GM18868 (cell line): ENCODE results near the gene SAPCD1.
A peak's percentile ranks its signal among the peaks of the same experiment; 100 is the strongest.

Experiments
- ATAC-seq: cut with Tn5 transposase; IDR thresholded peaks from one replicate; pipeline ENCODE4 v1.9.1; 2021; ENCODE audit warnings: mild to moderate bottlenecking, moderate library complexity; ENCODE audit not compliant: unreplicated experiment

The SAPCD1 gene

DNA sequence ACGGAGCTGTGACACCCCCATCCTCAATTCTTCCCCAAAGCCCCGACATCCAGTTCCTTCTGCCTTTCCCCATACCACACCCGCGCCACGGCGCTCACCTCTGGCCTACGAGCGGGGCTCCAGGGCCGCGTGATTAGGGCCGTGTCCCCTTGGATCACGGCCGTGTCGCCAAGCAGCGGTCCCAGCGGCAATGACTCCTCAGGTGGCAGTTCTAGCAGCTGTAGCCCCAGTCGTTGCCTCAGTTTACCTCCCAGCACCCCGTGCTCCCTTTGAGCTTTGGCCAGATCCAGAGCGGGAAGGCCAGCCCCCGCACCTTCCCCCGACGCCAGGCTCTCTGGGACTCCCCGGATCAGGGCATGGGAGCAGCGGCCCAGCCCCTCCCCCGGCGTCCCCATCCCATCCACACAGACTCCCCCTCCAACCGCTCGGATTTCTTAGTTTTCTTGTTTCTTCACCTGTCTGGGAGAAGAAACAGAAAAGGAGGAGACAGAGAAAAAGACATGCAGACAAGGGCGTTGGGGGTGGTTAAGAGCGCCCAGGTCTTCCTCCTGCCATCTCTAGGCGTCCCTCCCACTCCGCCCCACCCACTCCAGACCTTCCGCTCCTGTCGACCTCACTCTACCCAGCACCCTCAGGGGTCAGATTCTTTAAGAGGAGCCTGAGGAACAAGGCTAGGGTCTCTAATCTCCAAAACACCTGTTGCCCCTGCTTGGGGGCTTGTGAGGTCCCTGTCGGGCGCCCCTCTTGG is 33.5 kb upstream of the SAPCD1 start, which contains the start of gene DDAH2:
TSS of gene DDAH2 (minus strand) at position 533 of the 748 bp plus-strand sequence. CDS start at position 395, 138 bp downstream.
- no peak for ATAC-seq

DNA sequence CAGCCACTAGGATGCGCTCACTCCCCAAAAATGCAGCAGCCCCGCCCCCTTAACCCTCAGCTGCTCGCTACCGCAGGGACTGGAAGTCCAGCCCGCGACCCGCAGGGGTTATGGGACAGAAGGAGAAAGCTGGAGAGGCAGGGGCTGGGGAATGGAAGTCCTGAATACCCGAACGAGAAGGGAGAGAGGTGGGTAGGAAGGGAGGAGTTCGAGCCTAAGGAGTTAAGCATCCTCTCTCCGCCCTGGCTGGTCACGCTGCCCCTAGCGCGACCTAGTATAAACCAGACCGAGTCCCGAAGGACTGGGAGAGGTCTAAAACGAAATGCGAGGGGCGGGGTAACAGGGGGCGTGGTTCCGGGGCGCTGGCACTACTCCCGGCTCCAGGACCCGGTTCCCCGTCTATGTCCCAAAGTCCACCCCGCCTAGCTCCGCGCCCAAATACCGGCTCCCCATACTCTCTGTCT is 32.9 kb upstream of the SAPCD1 start:
- no peak for ATAC-seq

GRCh38 chr6:31729979-31730630 is 32.4 kb upstream of the SAPCD1 start:
- ATAC-seq: no peak

DNA sequence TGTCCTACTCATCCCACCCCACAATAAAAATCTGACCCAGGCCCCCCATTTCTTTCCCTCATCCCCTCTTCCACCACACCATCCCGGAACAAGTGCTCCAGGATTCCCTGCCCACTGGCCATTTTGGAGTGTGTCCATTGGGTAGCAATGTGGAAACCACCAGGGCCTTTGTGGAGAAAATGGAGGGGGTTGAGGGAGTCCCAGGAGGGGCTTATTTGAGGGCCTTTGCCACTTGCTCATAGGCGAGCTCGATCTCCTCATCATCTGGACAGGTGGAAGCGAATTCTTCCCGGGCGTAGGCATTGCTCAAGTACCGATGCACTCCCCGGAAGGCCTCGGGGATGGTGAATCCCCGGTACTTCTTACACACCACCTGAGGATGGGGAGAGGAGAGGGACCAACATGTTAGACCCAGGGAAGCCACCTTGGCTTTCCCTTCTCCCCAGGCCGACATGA is 31.8 kb upstream of the SAPCD1 start:
- no peak for ATAC-seq

DNA sequence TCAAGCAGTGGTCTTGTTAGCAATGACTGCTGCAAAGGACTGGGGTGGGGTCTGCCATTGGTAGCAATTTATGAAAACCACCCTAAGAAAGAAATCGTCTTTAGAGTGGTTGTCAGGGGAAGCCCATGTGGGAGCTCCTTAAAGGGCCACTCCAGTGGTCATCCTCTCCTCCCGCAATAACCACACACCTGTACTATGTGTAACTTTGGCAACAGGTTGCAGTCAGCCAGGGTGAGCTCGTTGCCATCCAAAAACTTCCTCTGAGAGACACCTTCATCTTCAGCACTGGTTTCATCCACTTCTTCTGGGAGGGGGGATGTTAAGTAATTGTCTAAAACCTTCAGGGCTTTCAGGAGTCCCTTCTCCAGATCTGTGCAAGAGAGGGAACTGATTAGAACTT is 30.4 kb upstream of the SAPCD1 start:
- ATAC-seq: no peak

DNA sequence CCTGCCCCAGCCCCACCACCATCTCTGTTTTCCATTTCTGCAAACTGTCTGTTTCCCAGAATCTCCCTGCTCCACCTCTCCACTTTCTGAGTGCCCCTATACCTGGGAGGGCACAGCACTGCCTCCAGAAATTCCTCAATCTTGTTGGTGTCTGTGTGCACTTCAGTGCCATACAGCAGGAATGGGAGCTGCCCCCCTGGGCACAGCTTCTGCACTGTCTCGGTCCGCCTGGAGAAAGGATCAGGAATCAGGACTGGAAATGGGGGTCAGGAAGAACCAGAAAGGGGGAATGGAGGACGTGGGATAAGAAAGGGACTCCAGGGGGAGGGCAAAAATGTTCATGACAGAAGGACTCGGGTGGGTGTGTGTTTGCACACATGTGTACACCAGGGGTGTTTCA is 28.7 kb upstream of the SAPCD1 start:
- ATAC-seq: no peak

DNA sequence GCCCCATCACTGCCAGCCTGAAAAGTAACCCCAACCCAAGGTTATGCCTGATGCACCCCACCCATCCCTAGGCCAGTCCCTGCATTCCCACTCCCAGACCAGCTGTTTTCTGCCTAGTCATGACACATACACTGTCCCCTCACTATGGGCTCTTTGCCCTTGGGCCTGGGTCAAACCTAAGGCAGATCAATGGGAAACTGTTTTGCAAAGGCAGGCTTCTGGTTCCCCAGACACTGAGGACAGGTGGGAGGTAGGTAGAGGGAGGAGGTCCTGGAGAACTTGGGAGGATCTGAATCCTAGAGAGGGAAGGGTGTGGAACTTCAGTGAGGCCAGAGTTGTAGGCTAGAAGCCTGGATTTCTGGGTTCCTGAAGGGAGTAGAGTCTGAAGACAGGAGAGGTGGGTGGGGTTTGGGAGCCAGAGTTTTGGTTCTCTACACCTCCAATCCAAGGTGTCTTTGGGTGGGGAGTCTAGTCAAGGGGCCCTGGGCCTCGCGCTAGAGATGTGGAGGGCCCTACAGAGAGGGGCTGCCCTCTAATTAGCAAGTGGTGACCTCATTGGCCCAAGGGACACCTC is 28.1 kb upstream of the SAPCD1 start:
- ATAC-seq: no peak

- ATAC-seq: peak; percentile 32
Observed at GRCh38 chr6:31734821-31735406, 27.5 kb upstream of the SAPCD1 start.

- ATAC-seq: peak; percentile 28
Observed at GRCh38 chr6:31736021-31736767, 26.3 kb upstream of the SAPCD1 start, which contains the start of gene CLIC1. TSS of gene CLIC1 (minus strand) at chr6:31736530. CDS start at chr6:31736300, 230 bp downstream.

DNA sequence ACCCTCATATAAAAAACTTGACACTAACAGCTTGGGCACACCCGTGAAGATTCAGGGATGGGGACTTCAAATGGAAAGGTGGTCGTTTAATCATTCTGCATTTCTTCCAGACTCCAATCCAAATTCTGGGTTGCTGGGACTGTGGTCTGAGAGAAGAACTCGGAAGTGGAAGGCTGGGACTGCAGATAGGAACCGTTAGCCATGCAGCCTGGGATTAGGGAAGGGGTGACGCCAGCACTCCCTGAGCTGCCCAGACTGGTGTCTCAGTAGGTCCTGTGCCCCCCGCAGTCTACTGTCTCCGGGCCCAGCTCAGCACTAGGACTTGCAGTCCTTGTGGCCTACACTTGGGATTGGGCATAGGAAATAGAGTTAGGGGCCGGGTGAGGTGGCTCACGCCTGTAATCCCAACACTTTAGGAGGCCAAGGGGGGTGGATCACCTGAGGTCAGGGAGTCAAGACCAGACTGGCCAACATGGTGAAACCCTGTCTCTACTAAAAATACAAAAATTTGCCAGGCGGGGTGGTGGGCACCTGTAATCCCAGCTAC is 25.6 kb upstream of the SAPCD1 start:
- ATAC-seq: no peak

GRCh38 chr6:31737315-31737990 is 25.0 kb upstream of the SAPCD1 start:
- no peak for ATAC-seq

DNA sequence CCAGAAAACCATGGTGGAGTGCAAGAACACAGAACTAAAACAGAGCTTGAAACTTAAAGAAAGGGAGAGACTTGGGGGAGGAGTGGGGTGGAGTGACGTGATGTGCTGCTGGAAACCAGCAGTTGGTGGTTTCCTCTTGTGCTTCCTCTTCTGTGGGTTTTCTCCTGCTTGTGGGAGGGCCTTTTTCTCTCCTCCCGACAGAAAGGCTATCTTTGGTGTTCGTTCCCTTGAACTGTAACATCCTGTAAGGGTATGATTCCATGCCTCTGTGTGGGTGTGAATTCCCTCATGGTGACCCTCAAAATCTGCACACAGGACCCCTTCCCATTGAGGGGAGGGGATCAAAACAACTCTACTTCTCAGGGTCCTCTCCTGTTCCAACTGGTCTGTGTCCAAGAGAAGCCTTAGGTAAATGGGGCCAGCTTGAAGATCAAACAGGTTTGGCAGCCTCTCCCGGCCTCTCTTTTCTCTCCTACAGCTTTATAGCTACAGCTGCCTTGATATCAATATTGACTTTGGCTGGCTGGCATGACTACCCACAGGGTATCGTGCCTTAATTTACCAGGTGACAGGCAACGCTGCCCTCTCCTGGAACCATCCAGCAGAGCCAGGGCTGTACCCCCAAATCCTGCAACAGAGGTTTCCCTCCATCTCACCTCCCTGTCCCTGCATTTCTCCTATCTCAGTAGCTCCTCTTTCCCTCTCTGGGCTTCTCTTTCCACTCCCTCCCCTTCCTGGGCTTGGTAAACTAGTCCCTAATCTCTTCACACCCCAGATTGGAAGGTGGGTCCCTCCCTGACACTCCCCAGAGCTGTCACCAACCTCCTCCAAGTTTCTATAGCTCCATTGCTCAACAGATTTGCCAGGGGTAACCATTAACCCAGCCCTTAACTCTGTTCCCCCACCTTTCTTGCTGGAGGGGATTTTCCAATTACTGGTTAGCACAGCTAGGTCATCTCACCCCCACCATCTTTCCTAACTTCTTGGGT is 24.2 kb upstream of the SAPCD1 start:
- no peak for ATAC-seq

DNA sequence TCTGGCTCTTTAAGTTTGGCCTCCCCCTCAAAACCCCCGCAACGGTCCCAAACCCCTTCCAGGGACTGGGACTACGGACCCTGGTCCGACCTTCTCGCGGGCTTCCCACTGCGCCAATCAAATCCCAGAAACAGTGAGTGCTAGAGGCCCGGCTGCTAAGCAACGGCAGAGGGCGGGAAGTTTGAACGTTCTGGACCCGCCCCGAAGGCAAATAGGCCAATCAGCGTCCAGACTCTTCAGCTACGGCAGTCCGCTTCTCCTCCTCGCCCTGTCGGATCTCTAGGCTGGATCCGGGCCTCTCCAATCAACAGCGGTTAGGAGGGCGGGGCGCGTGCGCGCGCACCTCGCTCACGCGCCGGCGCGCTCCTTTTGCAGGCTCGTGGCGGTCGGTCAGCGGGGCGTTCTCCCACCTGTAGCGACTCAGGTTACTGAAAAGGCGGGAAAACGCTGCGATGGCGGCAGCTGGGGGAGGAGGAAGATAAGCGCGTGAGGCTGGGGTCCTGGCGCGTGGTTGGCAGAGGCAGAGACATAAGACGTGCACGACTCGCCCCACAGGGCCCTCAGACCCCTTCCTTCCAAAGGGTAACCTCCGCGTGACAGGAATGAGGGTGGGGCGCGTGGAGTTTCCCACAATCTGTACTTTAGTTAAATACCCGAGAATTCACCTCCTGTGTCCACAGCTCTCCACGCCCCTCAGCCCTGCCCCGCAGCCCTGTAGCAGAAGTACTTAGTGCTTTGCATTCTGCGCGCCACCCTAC is 22.6 kb upstream of the SAPCD1 start, which contains the start of gene MSH5:
TSS of gene MSH5 (plus strand) at position 367 of the 758 bp plus-strand sequence. CDS start 462 bp downstream, outside the sequence.
- ATAC-seq: peak; percentile 78

GRCh38 chr6:31740397-31741223 is 21.8 kb upstream of the SAPCD1 start:
- no peak for ATAC-seq

DNA sequence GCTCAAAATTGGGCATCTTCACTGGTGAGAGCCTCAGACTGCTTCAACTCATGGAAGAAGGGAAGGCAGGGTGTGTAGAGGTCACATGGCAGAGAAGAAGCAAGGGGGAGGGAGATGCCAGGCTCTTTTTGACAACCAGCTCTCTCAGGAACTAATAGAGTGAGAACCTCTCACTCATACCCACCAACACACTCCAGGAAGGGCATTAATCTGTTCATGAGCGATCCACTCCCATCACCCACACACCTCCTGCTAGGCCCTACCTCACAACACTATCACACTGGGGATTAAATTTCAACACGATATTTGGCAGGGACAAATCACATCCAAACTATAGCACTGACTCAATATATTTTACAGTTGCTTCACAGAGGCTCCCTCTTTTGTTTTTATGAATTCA is 20.6 kb upstream of the SAPCD1 start:
- no peak for ATAC-seq

- no peak for ATAC-seq
Observed at GRCh38 chr6:31742894-31743293, 19.6 kb upstream of the SAPCD1 start.

DNA sequence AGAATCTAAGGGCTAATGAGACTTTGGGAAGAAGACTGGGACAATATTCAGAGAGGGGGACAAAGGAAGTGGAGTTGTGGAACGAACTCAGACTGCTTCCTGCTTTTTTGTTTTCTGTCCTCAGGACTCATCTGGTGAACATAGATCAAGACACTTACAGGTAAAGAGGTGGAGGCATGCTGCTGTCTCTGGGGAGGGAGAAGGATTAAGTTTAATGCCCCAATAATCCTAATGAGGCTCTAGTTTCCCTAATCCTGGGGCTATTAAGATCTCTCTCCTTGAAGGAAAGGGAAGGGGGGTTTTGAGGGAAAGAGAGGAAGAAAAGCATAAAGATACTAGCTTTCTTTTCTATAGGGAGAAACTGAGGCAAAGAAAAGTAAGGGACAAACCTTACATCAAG is 18.0 kb upstream of the SAPCD1 start:
- no peak for ATAC-seq
